Tibial nerve (tissue), 4 donors: ENCODE results near the gene ANKRD30A. TPM values are rescaled to one million over a fixed set of nuclear protein-coding genes. Genes with fewer than 3 reads are reported as not detected.

Experiments used
- DNase-seq, 2 donors: peaks; one replicate each; pipeline ENCODE4 v3.0.0-alpha.2; 2019; ENCODE audit warnings: low spot score in 2 of 2
- H3K27ac ChIP-seq, 4 donors: fragments of 200-600 bp; sonication (generic) in 3 of 4; one replicate each; pipeline ENCODE4 v1.5.1; 2017 to 2019; ENCODE audit warnings: mild to moderate bottlenecking in 1 of 4
- H3K27me3 ChIP-seq, 2 donors: fragments of 200-600 bp; sonication (generic) in 1 of 2; one replicate each; pipeline versions ENCODE4 v1.5.1 to v1.6.0; 2017 to 2019
- H3K36me3 ChIP-seq, 3 donors: fragments of 200-600 bp; sonication (generic); one replicate each; pipeline ENCODE4 v1.5.1; 2018 to 2019
- H3K4me1 ChIP-seq, 4 donors: fragments of 200-600 bp; sonication (generic) in 3 of 4; one replicate each; pipeline ENCODE4 v1.5.1; 2017 to 2019
- H3K4me3 ChIP-seq, 4 donors: fragments of 200-600 bp; sonication (generic) in 3 of 4; one replicate each; pipeline ENCODE4 v1.5.1; 2017 to 2019; ENCODE audit warnings: mild to moderate bottlenecking in 1 of 4, moderate library complexity in 1 of 4
- H3K9me3 ChIP-seq, 4 donors: fragments of 200-600 bp; sonication (generic) in 3 of 4; one replicate each; pipeline ENCODE4 v1.5.1; 2017 to 2019
- CTCF ChIP-seq, 5 experiments: fragments of 200-600 bp in 3 of 5; fragments of 450-650 bp in 2 of 5; sonication (generic) in 3 of 5; IDR thresholded peaks; one replicate each; pipeline ENCODE4 v1.5.1; 2016 to 2019; ENCODE audit warnings: antibody characterized with exemption in 5 of 5, mild to moderate bottlenecking in 3 of 5, moderate library complexity in 2 of 5
- EP300 ChIP-seq, 2 donors: sonication (generic); formaldehyde crosslinking; IDR thresholded peaks; one replicate each; pipeline ENCODE4 v1.6.1; 2017; ENCODE audit warnings: antibody characterized with exemption in 2 of 2, mild to moderate bottlenecking in 1 of 2
- POLR2A ChIP-seq, 2 donors: fragments of 450-650 bp; IDR thresholded peaks; one replicate each; pipeline ENCODE4 v1.6.1; 2017; ENCODE audit warnings: antibody characterized with exemption in 2 of 2, mild to moderate bottlenecking in 2 of 2, moderate library complexity in 2 of 2
- WGBS, 2 donors: methylation state at CpG; one replicate each; pipeline ENCODE4 v1.1.5; 2018; 5-methylcytosine and 5-hydroxymethylcytosine counted together
- total RNA-seq, 4 donors: library from RNA; depleted of rRNA; stranded (reverse); fragments of >200 nt; gene quantifications; one replicate each; pipeline ENCODE4 v1.1.0, GENCODE V29; 2016

The ANKRD30A gene
- total RNA-seq, 4 donors from 2014 or later: under 0.01 to 0.22 TPM; not detected in 2

GRCh38 chr10:37301271-37301670, 175.9 kb downstream of the ANKRD30A start:
- H3K27ac ChIP-seq: no peak overlapping the region
- no peak overlapping the region for H3K4me3 ChIP-seq
- no peak for TF ChIP-seq POLR2A (IDR thresholded peaks at IDR 0.05)
- TF ChIP-seq EP300 (IDR thresholded peaks at IDR 0.05): no peak
- no peak for TF ChIP-seq CTCF (IDR thresholded peaks at IDR 0.05)
- DNase-seq: no peak
- H3K9me3 ChIP-seq: peaks cover 0 to 9% (median 0%) of the 10 kb centered on the region in 4 donors
- no peaks in the 10 kb centered on the region for H3K27me3 ChIP-seq
- no peaks in the 10 kb centered on the region for H3K36me3 ChIP-seq
- 54 to 58% methylated on average over 2 of the region's 2 CpGs for WGBS, 2 donors
- H3K4me1 ChIP-seq: no peaks in the 10 kb centered on the region

DNA sequence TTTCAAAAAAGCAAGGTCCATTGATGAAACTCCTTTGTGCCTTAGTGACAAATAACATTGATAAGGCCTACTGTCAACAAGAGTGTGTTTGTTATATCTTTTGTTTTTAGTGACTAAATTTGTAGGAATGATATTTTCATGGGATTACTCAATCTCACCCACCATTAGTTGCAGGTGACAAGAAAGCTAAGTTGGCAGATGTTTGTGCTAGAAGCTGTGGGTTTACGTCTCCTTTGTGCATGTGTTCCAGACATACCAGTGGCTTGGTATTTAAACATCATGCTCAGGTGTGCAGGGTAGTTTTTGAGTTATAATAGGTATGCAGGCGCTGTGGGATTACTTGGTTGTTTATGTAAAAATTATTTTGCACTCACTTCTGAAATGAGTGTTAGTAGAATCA, 178.6 kb downstream of the ANKRD30A start:
- Histone ChIP-seq H3K27me3 (no peaks in the 10 kb centered on the region), H3K36me3 (no peaks in the 10 kb centered on the region), H3K4me1 (no peaks in the 10 kb centered on the region), H3K27ac (no peak overlapping the region), H3K9me3 (peaks cover 0 to 9% (median 0%) of the 10 kb centered on the region in 4 donors), H3K4me3 (no peak overlapping the region)
- no peak for TF ChIP-seq POLR2A (IDR thresholded peaks at IDR 0.05)
- no peak for TF ChIP-seq EP300 (IDR thresholded peaks at IDR 0.05)
- TF ChIP-seq CTCF (IDR thresholded peaks at IDR 0.05): no peak
- WGBS, 2 donors: 69 to 74% methylated on average over 2 of the region's 2 CpGs
- no peak for DNase-seq

GRCh38 chr10:37314350-37314749, 189.0 kb downstream of the ANKRD30A start:
- H3K27ac ChIP-seq: no peak overlapping the region
- H3K36me3 ChIP-seq: no peaks in the 10 kb centered on the region
- no peaks in the 10 kb centered on the region for H3K9me3 ChIP-seq
- H3K4me3 ChIP-seq: no peak overlapping the region
- H3K4me1 ChIP-seq: no peaks in the 10 kb centered on the region
- no peak for DNase-seq
- 62 to 64% methylated on average over 3 of the region's 3 CpGs for WGBS, 2 donors
- TF ChIP-seq CTCF (IDR thresholded peaks at IDR 0.05): no peak
- TF ChIP-seq POLR2A (IDR thresholded peaks at IDR 0.05): no peak
- no peak for TF ChIP-seq EP300 (IDR thresholded peaks at IDR 0.05)
- H3K27me3 ChIP-seq: no peaks in the 10 kb centered on the region

DNA sequence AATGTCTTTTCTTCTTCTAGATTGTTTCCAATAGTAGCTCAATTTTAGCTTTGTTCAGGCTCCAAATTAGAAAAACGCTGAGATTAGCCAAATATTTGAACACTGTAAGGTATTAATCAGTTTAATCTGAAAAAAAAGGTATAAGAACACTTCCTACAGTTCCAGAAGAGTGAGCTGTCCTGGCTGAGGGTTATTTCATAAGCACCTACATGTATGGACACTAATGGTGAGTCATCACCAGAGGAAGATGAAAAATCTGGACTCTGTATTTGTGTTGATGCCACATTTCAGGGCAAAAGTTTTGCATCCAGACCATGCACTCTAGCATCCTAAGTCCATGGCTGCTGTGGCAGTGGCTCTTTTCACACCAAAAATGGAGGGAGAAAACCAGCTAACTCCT, 189.5 kb downstream of the ANKRD30A start:
- WGBS, 2 donors: 13 to 14% methylated on average over 1 of the region's 1 CpG
- Histone ChIP-seq H3K27ac (no peak overlapping the region), H3K9me3 (no peaks in the 10 kb centered on the region), H3K27me3 (no peaks in the 10 kb centered on the region), H3K4me1 (no peaks in the 10 kb centered on the region), H3K4me3 (no peak overlapping the region), H3K36me3 (no peaks in the 10 kb centered on the region)
- DNase-seq: no peak
- TF ChIP-seq POLR2A (IDR thresholded peaks at IDR 0.05): no peak
- TF ChIP-seq EP300 (IDR thresholded peaks at IDR 0.05): no peak
- TF ChIP-seq CTCF (IDR thresholded peaks at IDR 0.05): no peak

GRCh38 chr10:37344413-37344812, 219.0 kb downstream of the ANKRD30A start:
- 83 to 100% methylated on average over 2 of the region's 2 CpGs for WGBS, 2 donors
- Histone ChIP-seq H3K4me1 (no peaks in the 10 kb centered on the region), H3K27ac (no peak overlapping the region), H3K4me3 (no peak overlapping the region), H3K9me3 (peaks cover 0 to 10% (median 0%) of the 10 kb centered on the region in 4 donors), H3K27me3 (no peaks in the 10 kb centered on the region), H3K36me3 (no peaks in the 10 kb centered on the region)
- DNase-seq: no peak
- TF ChIP-seq POLR2A (IDR thresholded peaks at IDR 0.05) (no peak), EP300 (IDR thresholded peaks at IDR 0.05) (no peak), CTCF (IDR thresholded peaks at IDR 0.05) (no peak)
